ENCODE data around the gene EIF3J.
"Not testable (repeated sequence)": the region's sequence is repeated elsewhere in the genome, so short reads cannot be mapped to it uniquely, and the experiment has no call there.

EIF3J gene

GRCh38 chr15:44536962-44537734 lies at the start of gene EIF3J:
EIF3J (plus strand) TSS chr15:44537147; CDS start chr15:44537195, 48 bp downstream.
- ATAC-seq (peak; percentile 97), DNase-seq (peak; percentile 94)

DNA sequence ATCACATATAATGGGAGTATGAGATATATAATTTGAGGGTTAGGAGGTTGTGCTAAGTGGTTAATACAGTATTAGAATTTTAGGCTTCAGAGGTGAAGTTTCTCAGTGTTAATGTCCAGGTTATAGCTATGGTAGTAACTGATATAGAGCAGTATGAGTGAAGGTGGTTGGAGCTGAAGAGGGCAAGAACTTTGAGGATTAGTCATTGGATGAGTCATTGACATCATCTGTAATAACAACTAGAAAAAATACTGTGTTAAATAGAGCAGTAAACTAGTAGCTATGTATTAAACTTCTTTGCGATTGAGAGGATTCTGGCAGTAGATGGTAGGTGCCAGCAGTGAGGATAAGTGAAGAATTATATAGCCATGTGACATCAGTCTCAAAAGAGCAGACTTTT lies 47.5 kb upstream of the EIF3J start:
- no peak for DNase-seq
- peak; percentile 88 for ATAC-seq

DNA sequence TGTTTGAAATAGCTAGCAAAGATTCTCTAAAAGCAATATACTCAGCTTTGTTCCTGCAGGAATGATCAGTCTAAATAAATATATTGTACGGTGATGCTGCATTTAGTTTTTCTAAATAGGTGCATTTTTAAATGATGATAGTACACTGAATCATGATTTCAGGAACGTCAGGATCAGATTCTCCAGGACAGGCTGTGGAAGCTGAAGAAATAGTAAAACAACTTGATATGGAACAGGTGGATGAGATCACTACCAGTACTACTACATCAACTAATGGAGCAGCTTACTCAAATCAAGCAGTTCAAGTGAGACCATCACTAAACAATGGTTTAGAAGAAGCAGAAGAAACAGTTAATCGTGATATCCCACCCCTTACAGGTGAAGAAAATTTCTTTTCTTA lies 46.3 kb upstream of the EIF3J start:
- ATAC-seq = no peak

GRCh38 chr15:44492040-44492439 lies 44.9 kb upstream of the EIF3J start:
- DNase-seq (no peak), ATAC-seq (no peak)

More for the DNA sequence above, 46.3 kb upstream of the EIF3J start:
- DNase-seq = no peak

GRCh38 chr15:44492672-44493071 lies 44.3 kb upstream of the EIF3J start:
- DNase-seq (no peak), ATAC-seq (no peak)

GRCh38 chr15:44495562-44495961 lies 41.4 kb upstream of the EIF3J start:
- no peak for ATAC-seq
- no peak for DNase-seq

DNA sequence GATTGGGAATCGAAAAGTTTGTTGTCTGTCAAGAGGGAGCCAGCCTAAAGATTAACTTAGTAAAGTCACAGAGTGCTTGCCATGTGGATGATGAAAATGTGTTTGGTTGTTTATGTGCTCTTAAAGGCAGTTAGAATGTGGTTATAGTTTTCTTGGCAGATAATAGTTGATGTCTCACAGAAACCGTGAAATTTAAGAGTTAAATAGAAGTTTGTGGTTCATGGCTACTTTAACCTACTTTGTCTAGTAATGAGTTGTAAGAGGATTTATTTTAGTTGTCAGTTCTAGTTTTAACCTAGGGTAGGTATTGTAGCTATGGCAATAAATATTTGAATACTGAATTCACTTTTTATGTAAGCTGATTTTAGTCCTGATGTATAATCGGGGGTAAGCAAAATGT lies 36.4 kb upstream of the EIF3J start:
- DNase-seq (no peak), ATAC-seq (no peak)

- DNase-seq (no peak), ATAC-seq (no peak)
Observed at GRCh38 chr15:44501768-44502366, 35.1 kb upstream of the EIF3J start.

DNA sequence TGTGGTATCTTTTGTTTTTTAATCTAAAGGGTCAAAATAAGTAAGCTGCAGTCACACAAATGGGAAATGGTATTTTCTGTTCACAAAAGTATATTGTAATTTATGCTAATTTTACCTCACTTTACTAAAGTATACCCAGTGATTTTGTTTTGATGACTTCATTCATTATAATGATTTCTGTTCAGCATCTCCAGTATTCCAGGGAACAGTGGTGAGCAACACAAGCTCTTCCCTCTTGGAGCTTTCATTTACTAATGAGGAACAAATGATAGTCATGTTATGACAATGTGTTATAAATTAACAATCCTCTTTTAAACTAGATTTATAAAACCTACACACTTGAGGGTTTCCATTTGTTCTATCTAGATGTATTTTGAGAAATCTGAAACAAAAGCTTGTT lies 20.5 kb upstream of the EIF3J start:
- no peak for ATAC-seq

DNA sequence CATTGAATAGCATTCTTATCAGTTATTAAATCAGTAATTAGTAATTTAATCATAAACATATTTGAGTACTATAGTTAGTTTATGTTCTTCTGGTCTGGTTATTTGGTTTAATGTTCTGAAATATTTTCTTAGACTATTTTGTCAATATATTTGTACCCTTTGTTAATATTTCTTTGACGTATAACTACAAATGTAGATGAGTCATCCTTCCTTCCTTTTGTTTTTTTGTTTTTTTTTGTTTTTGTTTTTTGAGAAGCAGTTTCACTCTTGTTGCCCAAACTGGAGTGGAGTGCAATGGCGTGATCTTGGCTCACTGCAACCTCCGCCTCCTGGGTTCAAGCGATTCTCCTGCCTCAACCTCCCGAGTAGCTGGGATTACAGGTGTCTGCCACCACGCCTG lies 17.4 kb upstream of the EIF3J start:
- ATAC-seq (no peak), DNase-seq (no peak)

More for the DNA sequence above, 20.5 kb upstream of the EIF3J start:
- DNase-seq = no peak

GRCh38 chr15:44525018-44525417 lies 11.9 kb upstream of the EIF3J start:
- ATAC-seq (no peak), DNase-seq (no peak)

- ATAC-seq (no peak), DNase-seq (no peak)
Observed at GRCh38 chr15:44527241-44527640, 9.7 kb upstream of the EIF3J start.

DNA sequence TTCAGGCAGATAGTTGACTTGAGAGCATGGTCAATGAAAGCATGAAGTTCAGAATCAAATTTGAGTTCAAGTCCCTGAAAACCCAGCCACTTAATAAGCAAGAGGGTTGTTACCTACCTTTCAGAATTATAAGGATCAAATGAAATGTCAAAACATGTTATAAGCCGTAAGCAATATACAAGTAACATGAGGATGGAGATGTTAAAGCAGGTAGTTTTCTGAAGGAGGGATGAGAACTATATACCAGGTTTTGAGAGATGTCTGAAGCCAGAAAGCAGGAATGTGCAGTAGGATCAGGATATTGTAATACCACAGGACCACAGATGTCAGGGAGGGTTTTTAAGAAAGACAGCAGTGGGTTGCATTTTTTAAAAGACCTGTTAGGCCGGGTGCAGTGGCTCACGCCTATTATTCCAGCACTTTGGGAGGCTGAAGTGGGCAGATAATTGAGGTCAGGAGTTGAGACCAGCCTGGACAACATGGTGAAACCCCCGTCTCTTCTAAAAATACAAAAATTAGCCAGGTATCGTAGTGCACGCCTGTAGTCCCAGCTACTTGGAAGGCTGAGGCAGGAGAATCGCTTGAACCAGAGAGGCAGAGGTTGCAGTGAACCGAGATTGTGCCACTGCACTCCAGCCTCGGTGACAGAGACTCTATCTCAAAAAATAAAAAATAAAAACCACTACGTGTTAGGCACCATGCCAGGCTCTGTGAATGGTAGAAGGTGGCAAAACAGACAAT lies 6.9 kb upstream of the EIF3J start:
- no peak for DNase-seq
- no peak for ATAC-seq

DNA sequence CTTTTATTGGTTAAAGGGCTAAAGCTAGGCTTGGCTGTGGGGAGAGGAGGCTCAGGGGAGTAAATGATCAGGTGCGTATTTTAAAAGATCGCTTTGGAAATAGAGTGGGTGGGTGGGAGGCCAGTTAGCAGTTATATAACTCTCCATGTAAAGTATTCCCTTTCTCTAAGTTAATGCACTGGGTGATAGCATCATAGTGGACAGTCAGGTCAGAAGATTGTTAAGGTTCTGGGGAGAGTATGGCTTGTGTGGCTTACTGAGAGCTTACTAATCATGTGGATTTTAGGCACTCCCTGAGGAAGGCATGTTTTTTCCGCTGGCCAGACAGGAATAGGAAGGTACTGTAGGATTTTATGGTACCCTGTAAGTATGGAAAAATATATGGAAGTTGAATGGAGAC lies 6.3 kb upstream of the EIF3J start:
- DNase-seq (no peak), ATAC-seq (no peak)

DNA sequence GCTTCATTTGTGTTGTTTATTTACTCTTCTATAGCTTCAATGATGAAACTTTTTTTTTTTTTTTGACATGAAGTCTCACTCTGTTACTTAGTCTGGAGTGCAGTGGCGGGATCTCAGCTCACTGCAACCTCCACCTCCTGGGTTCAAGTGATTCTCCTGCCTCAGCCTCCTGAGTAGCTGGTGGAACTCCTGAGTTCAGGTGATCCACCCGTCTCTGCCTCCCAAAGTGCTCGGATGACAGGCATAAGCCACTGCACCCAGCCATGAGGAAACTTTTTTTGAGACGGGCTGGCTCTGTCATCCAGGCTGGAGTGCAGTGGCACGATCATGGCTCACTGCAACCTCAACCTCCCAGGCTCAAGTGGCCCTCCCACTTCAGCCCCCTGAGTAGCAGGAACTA lies 4.7 kb upstream of the EIF3J start:
- not testable (repeated sequence) for ATAC-seq

DNA sequence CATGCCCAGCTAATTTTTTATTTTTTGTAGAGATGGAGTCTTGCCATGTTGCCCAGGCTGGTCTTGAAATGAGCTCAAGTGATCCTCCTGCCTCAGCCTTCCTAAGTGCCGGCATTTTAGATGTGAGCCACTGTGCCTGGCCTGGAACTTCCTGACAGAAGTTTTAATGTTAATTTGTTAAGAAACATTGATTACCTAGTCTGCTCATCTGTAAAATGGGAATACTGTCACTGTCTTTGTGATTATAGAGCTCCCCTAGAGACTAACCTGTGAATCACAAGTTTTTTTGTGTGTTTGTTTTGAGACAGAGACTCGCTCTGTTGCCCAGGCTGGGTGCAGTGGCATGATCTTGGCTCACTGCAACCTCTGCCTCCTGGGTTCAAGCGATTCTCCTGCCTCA lies 4.3 kb upstream of the EIF3J start:
- ATAC-seq = no peak
- DNase-seq = no peak

More for the DNA sequence above, 4.7 kb upstream of the EIF3J start:
- DNase-seq = not testable (repeated sequence)

- DNase-seq (no peak), ATAC-seq (no peak)
Observed at GRCh38 chr15:44535092-44535491, 1.9 kb upstream of the EIF3J start.

- DNase-seq = peak; percentile 40
- no peak for ATAC-seq
Observed at GRCh38 chr15:44535523-44536301, 1.2 kb upstream of the EIF3J start.

DNA sequence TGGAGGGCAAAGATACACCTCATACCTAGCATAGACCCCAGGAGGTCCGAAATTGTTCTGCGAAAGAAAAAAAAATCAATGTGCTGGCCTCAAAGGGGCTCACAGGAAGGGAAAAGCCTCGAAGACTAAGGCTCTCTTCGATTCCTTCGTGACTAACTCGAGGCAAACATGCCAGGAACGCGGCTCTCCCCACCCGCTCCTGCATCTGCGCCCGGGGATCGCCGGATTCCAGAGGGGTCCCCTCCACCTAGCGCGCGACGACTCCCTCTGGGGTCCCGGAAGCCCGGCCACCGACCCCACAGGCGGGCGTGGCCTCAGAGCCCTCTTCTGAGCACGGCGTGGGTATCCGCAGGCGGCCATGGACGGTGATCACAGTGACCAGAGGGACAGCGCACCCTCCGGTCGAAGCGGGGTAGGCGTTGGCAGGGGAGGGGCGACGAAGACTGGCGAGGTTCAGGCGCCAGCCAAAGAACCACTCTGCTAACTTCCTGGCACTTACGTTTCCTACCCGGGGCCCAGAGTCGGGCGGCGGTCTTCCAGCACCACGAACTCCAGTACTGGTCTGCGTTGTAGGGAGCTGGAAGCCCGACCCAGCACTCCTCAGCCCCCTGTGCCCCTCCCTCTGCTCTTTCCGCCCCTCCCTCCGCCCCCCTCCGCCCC lies 515 bp upstream of the EIF3J start:
- DNase-seq = peak; percentile 79
- peak; percentile 63 for ATAC-seq

- no peak for DNase-seq
- ATAC-seq = no peak
Observed at GRCh38 chr15:44537735-44538240, 841 bp downstream of the EIF3J start.

GRCh38 chr15:44541282-44541958 lies 4.5 kb downstream of the EIF3J start:
- DNase-seq (no peak), ATAC-seq (no peak)
